HEK293 (cell line): ENCODE results near the gene CACNA1S.

Experiments used
- CTCF ChIA-PET: fragments of 350-600 bp; formaldehyde crosslinking; extraction: SDS; loops from one replicate; lab custom pipeline; 2021; ENCODE audit warnings: antibody characterized with exemption; lab: Yijun Ruan, JAX
- POLR2A ChIA-PET: fragments of 300-600 bp; formaldehyde crosslinking; extraction: SDS; loops from one replicate; lab custom pipeline; 2020; ENCODE audit warnings: antibody characterized with exemption, inconsistent platforms; lab: Yijun Ruan, JAX
- H3K27ac ChIP-seq: fragments of 200-500 bp; sonication (Bioruptor generic); 2 replicates; pipeline ENCODE4 v1.5.1; 2014; ENCODE audit warnings: low read depth, low read length, control low read depth, inconsistent platforms; ENCODE audit errors: extremely low read depth
- H3K36me3 ChIP-seq, 2 experiments: fragments of 200-500 bp in 1 of 2; sonication (Bioruptor generic) in 1 of 2; 1 replicate in 1 of 2; 2 replicates in 1 of 2; pipeline ENCODE4 v1.5.1; 2014 to 2017; ENCODE audit warnings: inconsistent platforms in 2 of 2, low read length in 2 of 2; ENCODE audit not compliant: control insufficient read depth in 2 of 2, insufficient read depth in 1 of 2
- H3K4me1 ChIP-seq: fragments of 200-500 bp; sonication (Bioruptor generic); 2 replicates; pipeline ENCODE4 v1.5.1; 2014; ENCODE audit warnings: mild to moderate bottlenecking, low read length, inconsistent platforms; ENCODE audit not compliant: control insufficient read depth, insufficient read depth
- H3K4me3 ChIP-seq: 2 replicates; pipeline ENCODE4 v1.5.1; 2011; ENCODE audit warnings: low read depth, mild to moderate bottlenecking, control low read depth, low read length, moderate library complexity
- H3K9me3 ChIP-seq: fragments of 200-500 bp; sonication (Bioruptor generic); 2 replicates; pipeline ENCODE4 v1.5.1; 2014; ENCODE audit warnings: low read depth, low read length, inconsistent platforms; ENCODE audit not compliant: control insufficient read depth, insufficient read depth
- EGR2 ChIP-seq: fragments of 450-650 bp; formaldehyde crosslinking; IDR thresholded peaks from 2 replicates; pipeline ENCODE4 v1.5.1; 2016; ENCODE audit warnings: low read depth, missing biosample characterization, missing genetic modification characterization
- PRDM1 ChIP-seq: fragments of 450-650 bp; formaldehyde crosslinking; IDR thresholded peaks from 2 replicates; pipeline ENCODE4; 2016; ENCODE audit warnings: missing biosample characterization, missing genetic modification characterization
- PRDM4 ChIP-seq: fragments of 450-650 bp; formaldehyde crosslinking; IDR thresholded peaks from 2 replicates; pipeline ENCODE4 v1.5.1; 2017; ENCODE audit warnings: missing biosample characterization, missing genetic modification characterization
- SP2 ChIP-seq: fragments of 450-650 bp; formaldehyde crosslinking; IDR thresholded peaks from 2 replicates; pipeline ENCODE4 v1.5.1; 2016; ENCODE audit warnings: missing biosample characterization, missing genetic modification characterization
- ZBTB7A ChIP-seq: fragments of 450-650 bp; formaldehyde crosslinking; IDR thresholded peaks from 2 replicates; pipeline ENCODE4 v1.5.1; 2016; ENCODE audit warnings: low read depth, missing biosample characterization, missing genetic modification characterization
- ZFHX2 ChIP-seq: fragments of 450-650 bp; formaldehyde crosslinking; conservative IDR thresholded peaks from 2 replicates; pipeline ENCODE4 v1.5.1; 2016; ENCODE audit warnings: missing biosample characterization, missing genetic modification characterization
- ZIC2 ChIP-seq: fragments of 450-650 bp; formaldehyde crosslinking; IDR thresholded peaks from 2 replicates; pipeline ENCODE4 v1.5.1; 2016; ENCODE audit warnings: missing biosample characterization, missing genetic modification characterization
- ZNF10 ChIP-seq: fragments of 450-650 bp; formaldehyde crosslinking; IDR thresholded peaks from 2 replicates; pipeline ENCODE4 v1.5.1; 2017; ENCODE audit warnings: missing biosample characterization, missing genetic modification characterization
- ZNF18 ChIP-seq: fragments of 450-650 bp; formaldehyde crosslinking; IDR thresholded peaks from 2 replicates; pipeline ENCODE4 v1.5.1; 2016; ENCODE audit warnings: missing biosample characterization, missing genetic modification characterization
- ZNF2 ChIP-seq: fragments of 450-650 bp; formaldehyde crosslinking; IDR thresholded peaks from 2 replicates; pipeline ENCODE4 v1.5.1; 2016; ENCODE audit warnings: missing biosample characterization, missing genetic modification characterization
- ZNF202 ChIP-seq: fragments of 450-650 bp; formaldehyde crosslinking; IDR thresholded peaks from 2 replicates; pipeline ENCODE4 v1.5.1; 2016; ENCODE audit warnings: missing biosample characterization, missing genetic modification characterization, borderline replicate concordance
- ZNF214 ChIP-seq: fragments of 450-650 bp; formaldehyde crosslinking; IDR thresholded peaks from 2 replicates; pipeline ENCODE4 v1.5.1; 2017; ENCODE audit warnings: missing biosample characterization, mild to moderate bottlenecking, missing genetic modification characterization, borderline replicate concordance
- ZNF248 ChIP-seq: fragments of 450-650 bp; formaldehyde crosslinking; IDR thresholded peaks from 2 replicates; pipeline ENCODE4 v1.5.1; 2017; ENCODE audit warnings: missing biosample characterization, missing genetic modification characterization
- ZNF26 ChIP-seq: fragments of 450-650 bp; formaldehyde crosslinking; IDR thresholded peaks from 2 replicates; pipeline ENCODE4 v1.5.1; 2016; ENCODE audit warnings: missing biosample characterization, missing genetic modification characterization
- ZNF292 ChIP-seq: fragments of 450-650 bp; formaldehyde crosslinking; IDR thresholded peaks from 2 replicates; pipeline ENCODE4 v1.5.1; 2016; ENCODE audit warnings: low read depth, missing biosample characterization, missing genetic modification characterization, borderline replicate concordance
- ZNF341 ChIP-seq: fragments of 450-650 bp; formaldehyde crosslinking; IDR thresholded peaks from 2 replicates; pipeline ENCODE4; 2016; ENCODE audit warnings: low read depth, missing biosample characterization, missing genetic modification characterization
- ZNF398 ChIP-seq: fragments of 450-650 bp; formaldehyde crosslinking; IDR thresholded peaks from 2 replicates; pipeline ENCODE4 v1.5.1; 2017; ENCODE audit warnings: missing biosample characterization, missing genetic modification characterization
- ZNF404 ChIP-seq: fragments of 450-650 bp; formaldehyde crosslinking; IDR thresholded peaks from 2 replicates; pipeline ENCODE4 v1.5.1; 2017; ENCODE audit warnings: missing biosample characterization, missing genetic modification characterization
- ZNF423 ChIP-seq: fragments of 450-650 bp; formaldehyde crosslinking; IDR thresholded peaks from 2 replicates; pipeline ENCODE4 v1.5.1; 2016; ENCODE audit warnings: missing biosample characterization, missing genetic modification characterization
- ZNF571 ChIP-seq: fragments of 450-650 bp; formaldehyde crosslinking; IDR thresholded peaks from 2 replicates; pipeline ENCODE4 v1.5.0; 2017; ENCODE audit warnings: missing biosample characterization, missing genetic modification characterization
- ZNF580 ChIP-seq: fragments of 450-650 bp; formaldehyde crosslinking; IDR thresholded peaks from 2 replicates; pipeline ENCODE4 v1.5.1; 2016; ENCODE audit warnings: missing biosample characterization, missing genetic modification characterization
- ZNF600 ChIP-seq: fragments of 450-650 bp; formaldehyde crosslinking; IDR thresholded peaks from 2 replicates; pipeline ENCODE4 v1.5.1; 2016; ENCODE audit warnings: missing biosample characterization, missing genetic modification characterization

Gene CACNA1S

GRCh38 chr1:201026234-201026633 lies 86.0 kb downstream of the CACNA1S start:
- no peaks in the 10 kb centered on the region for H3K36me3 ChIP-seq
- H3K9me3 ChIP-seq = no peaks in the 10 kb centered on the region
- H3K27ac ChIP-seq = no peak overlapping the region
- ChIA-PET POLR2A (interaction anchor here (1.1 to 1.2 kb wide), 2 partner anchors 47 to 87 kb away, joined by 3 read pairs; no protein-coding TSS in a partner anchor), CTCF (interaction anchor here (0.6 to 9.6 kb wide), 14 partner anchors 10 to 404 kb away, joined by 3 to 65 read pairs (median 4); partner anchors contain the start of genes CACNA1S and INAVA)
- H3K4me1 ChIP-seq = no peaks in the 10 kb centered on the region
- TF ChIP-seq ZNF26 (tag by site-specific recombination) (no peak), ZFHX2 (tag by site-specific recombination) (peak; percentile 66), EGR2 (tag by site-specific recombination) (peak; percentile 63; the same call in 1 of the 2 replicates)
- no peak overlapping the region for H3K4me3 ChIP-seq

- Histone ChIP-seq H3K27ac (no peak overlapping the region), H3K36me3 (no peaks in the 10 kb centered on the region), H3K4me3 (no peak overlapping the region), H3K9me3 (no peaks in the 10 kb centered on the region), H3K4me1 (no peaks in the 10 kb centered on the region)
- CTCF ChIA-PET = interaction anchor here (0.7 to 9.6 kb wide), 14 partner anchors 10 to 403 kb away, joined by 3 to 65 read pairs (median 4); partner anchors contain the start of gene INAVA
- peak; percentile 59 for TF ChIP-seq ZIC2 (tag by site-specific recombination)
- no peak for TF ChIP-seq PRDM1 (tag by site-specific recombination)
- POLR2A ChIA-PET = interaction anchor here (1.0 to 1.2 kb wide), 3 partner anchors 10 to 88 kb away, joined by 3 read pairs; no protein-coding TSS in a partner anchor
Observed at GRCh38 chr1:201025571-201026002, 86.6 kb downstream of the CACNA1S start.

GRCh38 chr1:201024625-201024998 lies 87.6 kb downstream of the CACNA1S start:
- TF ChIP-seq ZNF214 (tag by site-specific recombination) (no peak), ZNF2 (no peak), ZNF571 (tag by site-specific recombination) (no peak), ZBTB7A (tag by site-specific recombination) (no peak), SP2 (tag by site-specific recombination) (0 out of 2 replicates have a peak, but pooled peaks have one; percentile 1), ZNF18 (tag by site-specific recombination) (no peak), ZNF10 (tag by site-specific recombination) (no peak), ZNF341 (tag by site-specific recombination) (no peak), ZNF423 (no peak), ZNF248 (no peak), ZNF292 (tag by site-specific recombination) (no peak), ZNF202 (tag by site-specific recombination) (no peak), ZNF404 (no peak), ZNF600 (tag by site-specific recombination) (no peak), ZNF398 (tag by site-specific recombination) (peak; percentile 54), PRDM4 (tag by site-specific recombination) (no peak), ZNF580 (no peak)
- Histone ChIP-seq H3K4me1 (no peaks in the 10 kb centered on the region), H3K36me3 (no peaks in the 10 kb centered on the region), H3K27ac (no peak overlapping the region), H3K9me3 (no peaks in the 10 kb centered on the region), H3K4me3 (no peak overlapping the region)
- POLR2A ChIA-PET = no interaction called here
- CTCF ChIA-PET = interaction anchor here (0.7 to 9.6 kb wide), 9 partner anchors 9 to 609 kb away, joined by 3 to 65 read pairs (median 5); no protein-coding TSS in a partner anchor
